ENCODE data around the gene SLC35D2.
"Not testable (repeated sequence)": the region's sequence is repeated elsewhere in the genome, so short reads cannot be mapped to it uniquely, and the experiment has no call there.

Gene SLC35D2

DNA sequence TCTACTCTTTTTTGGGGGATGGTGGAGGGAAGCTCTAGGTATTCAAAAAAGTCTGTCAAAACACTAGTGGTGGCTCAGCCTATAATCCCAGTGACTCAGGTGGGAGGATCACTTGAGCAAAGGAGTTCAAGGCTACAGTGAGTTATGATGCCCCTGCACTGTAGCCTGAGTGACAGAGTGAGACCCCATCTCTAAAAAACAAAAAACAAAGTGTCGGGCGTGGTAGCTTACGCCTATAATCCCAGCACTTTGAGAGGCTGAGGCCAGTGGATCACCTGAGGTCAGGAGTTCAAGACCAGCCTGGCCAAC lies 15.8 kb upstream of the SLC35D2 start:
- no peak for DNase-seq

DNA sequence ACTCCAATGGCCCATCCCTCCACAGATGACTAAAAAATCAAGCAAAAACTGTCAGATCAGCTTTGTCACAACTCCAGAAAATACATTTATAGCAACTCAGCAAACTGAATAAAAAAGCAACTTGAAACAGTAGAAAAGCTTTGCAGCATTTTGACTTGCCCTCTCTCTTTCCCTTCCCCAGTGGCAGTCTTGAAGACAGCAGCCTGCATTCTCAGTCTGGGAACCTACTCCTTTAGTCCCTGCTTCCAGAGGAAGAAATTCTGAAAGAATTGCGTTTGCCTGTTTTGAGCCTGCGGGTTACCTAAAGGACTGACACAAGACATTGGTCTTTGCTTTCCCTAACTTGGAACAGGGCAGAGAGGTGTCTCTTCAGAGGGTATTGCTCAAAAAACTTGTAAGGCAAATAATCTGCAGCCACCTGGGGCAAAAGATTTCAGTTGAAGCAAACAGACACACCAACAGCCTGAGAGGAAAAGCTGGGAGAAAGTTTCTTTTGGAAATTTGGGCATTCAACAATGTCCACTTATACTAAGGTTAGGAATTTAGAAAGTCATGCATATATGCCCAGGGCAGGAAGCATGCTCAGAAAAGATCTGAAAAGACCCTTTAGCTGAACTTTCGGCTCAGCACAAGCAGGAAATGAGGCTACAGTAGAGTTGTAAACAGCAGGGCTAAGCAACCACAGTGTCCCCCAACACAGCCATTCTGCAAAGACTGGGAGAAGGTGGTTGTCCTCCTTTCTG lies 15.2 kb upstream of the SLC35D2 start:
- no peak for DNase-seq

DNA sequence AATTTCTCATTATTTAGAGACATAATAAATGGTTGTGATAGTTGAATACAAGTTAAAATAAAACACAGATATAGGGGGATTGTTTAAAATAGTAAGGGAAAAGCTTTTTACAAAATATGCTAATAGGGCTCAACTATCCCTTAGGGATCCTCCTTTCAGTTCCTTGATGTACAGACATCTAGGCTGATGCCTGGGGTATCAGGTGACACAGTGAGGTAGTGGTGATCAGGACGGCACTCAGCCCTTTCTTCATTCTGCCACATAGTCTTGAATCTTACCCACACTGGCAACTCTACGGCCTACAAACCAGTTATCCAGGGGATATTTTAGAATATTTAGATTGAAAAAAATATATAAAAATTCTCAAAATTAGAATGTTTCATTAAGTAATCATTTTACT lies 12.5 kb upstream of the SLC35D2 start:
- DNase-seq: no peak

DNA sequence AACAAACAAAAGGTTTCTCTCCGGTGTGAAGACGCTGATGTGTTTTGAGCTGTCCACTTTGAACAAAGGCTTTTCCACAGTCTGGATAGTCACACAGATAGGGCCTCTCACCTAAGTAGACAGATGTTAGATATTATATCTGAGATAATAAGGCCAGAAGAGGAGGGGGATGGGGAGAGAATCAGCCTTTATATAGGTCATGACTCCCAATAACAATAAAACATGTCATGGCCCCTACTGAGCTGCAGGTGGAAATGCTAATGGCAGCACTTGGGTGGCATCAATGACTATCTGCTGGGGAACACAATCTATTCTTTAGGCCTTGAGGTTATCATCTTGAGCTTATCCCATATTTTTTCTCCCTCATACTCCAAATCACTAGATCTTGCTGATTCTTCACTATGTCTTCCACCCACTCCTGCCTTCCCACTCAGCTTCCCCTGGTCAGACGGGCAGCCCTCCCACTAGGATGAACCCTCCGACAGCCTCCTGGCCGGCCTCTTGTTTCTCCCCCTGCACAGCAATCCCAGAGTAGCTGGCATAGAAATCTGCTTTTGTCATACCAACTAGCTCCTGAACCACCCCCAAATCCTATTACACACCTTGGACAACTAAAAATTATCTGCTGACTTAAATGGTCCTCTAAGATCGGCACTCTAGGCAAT lies 11.5 kb upstream of the SLC35D2 start:
- no peak for DNase-seq

DNA sequence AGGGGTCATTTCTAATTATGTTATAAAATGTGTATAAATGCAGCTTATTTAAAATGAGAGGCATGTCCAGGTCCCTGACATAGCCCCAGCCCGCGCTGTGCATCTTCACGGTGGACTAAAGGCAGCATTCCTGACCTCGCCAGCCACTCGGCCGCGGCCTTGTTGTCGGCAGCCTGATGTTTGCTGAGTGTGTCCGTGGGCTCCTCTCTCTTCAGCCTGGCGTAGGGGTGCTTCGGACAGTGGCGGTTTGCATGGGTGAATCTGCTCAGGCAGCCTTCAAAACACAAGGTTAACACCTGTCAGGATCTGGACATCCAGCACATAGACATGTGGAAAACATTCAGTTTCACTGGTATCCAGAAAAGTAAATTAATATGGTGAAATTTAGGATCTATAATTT lies 8.8 kb upstream of the SLC35D2 start:
- DNase-seq: no peak

- DNase-seq: no peak
Observed at GRCh38 chr9:96391021-96391765, 7.7 kb upstream of the SLC35D2 start.

DNA sequence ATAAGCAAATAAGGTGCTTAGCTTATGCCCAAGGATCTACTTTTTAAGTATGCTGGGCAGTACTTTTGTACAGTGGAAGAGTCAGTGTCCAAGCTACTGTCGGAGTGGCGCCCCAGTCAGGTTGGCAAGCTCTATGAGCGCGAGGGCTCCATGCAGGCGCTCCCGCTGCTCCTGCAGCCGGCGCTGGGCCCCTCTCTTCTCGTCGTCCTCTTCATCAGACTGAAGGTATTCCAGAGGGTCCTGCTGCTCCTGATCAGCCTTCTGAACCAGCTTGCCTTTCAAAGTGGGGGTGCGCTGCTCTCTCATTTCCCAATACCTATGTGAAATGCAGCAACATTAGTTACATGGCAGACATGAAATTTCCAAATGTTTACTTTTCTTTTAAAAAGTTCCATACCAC lies 4.6 kb upstream of the SLC35D2 start:
- DNase-seq: no peak

GRCh38 chr9:96386157-96386556 lies 2.6 kb upstream of the SLC35D2 start:
- DNase-seq: no peak

GRCh38 chr9:96382839-96383164 lies 709 bp downstream of the SLC35D2 start:
- no peak for DNase-seq

DNA sequence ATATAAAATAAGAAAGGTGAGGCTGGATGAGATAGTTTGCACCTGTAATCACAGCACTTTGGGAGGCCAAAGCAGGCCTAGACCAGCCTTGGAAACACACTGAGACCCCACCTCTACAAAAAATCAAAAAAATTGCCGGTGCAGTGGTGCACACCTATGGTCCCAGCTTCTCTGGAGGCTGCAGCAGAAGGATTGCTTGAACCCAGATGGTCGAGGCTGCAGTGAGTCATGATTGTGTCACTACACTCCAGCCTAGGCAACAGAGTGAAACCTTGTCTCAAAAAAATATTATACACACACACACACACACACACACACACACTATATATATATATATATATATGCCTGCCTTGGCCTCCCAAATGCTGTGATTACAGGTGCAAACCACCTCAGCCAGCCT lies 1.3 kb downstream of the SLC35D2 start:
- DNase-seq: no peak

DNA sequence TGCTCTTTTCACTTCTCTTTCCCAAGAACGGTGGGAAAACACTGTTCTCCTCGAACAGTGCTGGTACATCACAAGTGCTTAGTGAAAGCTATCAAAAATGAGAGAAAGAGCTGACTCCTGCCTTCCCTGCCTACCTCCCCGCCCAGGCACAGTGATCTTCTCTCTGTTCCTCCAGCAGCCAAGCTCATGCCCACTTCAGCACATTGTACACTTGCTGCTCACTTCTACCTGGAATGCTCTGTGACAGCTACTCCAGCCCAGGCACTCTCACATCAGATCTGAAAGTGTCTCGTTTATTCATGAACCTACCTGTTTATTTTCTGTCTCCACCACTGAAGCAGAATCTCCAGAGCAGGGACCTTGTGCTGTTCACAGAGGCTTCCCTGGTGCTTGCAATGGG lies 1.8 kb downstream of the SLC35D2 start:
- no peak for DNase-seq

GRCh38 chr9:96381125-96381524 lies 2.4 kb downstream of the SLC35D2 start:
- DNase-seq: no peak

GRCh38 chr9:96379461-96379860 lies 4.0 kb downstream of the SLC35D2 start:
- no peak for DNase-seq

GRCh38 chr9:96378187-96378586 lies 5.3 kb downstream of the SLC35D2 start:
- DNase-seq: no peak

GRCh38 chr9:96376891-96377874 lies 6.3 kb downstream of the SLC35D2 start:
- DNase-seq: no peak

DNA sequence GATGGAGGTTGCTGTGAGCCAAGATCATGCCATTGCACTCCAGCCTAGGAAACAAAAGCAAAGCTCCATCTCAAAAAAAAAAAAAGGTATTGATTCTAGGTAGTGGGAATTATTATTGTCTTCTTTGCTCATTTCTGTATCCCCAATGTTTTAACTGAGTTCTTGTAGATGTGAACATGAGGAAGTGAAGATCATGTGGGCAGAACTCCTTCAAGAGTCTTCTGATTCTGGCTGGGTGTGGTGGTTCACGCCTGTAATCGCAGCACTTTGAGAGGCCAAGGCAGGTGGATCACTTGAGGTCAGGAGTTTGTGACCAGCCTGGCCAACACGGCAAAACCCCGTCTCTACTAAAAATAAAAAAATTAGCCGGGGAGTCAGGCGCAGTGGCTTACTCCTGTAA lies 8.0 kb downstream of the SLC35D2 start:
- DNase-seq: not testable (repeated sequence)

DNA sequence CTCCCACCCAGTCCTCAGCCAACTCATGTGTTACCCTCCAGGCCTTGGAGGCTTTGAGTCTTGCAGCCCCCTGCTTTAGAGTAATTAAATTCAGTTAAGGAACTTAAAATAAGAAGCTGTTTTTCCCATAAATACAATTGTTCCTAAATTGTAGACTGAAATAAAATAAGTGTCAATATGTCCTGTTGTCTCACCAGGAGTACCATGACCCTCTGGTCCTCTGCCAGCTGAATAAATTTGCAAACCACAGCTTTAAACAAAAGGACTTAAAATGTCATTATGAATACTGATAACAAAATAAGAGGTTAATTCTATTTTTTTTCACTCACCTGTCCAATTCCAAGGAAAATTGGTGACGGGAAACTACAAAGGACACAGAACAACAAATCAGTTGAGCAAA lies 15.6 kb downstream of the SLC35D2 start:
- DNase-seq: no peak

- DNase-seq: no peak
Observed at GRCh38 chr9:96363175-96363967, 20.1 kb downstream of the SLC35D2 start.

GRCh38 chr9:96362119-96362518 lies 21.4 kb downstream of the SLC35D2 start:
- DNase-seq: not testable (repeated sequence)

DNA sequence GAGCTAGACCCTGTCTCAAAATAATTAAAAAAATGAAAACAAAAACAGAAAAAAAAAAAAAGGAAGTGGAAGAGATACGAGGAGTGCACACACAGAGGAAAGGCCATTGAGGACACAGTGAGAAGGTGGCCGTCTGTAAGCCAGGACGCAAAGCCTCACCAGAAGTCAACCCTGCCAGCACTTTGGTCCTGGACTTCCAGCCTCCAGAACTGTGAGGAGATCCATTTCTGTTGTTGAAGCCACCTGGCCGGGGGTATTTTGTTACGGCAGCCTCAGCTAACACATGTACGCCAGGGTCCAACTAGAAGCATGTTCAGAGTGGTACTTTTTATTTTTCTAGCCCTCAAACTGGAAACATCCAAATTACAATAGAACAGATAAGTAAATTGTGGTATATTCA lies 21.8 kb downstream of the SLC35D2 start:
- DNase-seq: no peak

DNA sequence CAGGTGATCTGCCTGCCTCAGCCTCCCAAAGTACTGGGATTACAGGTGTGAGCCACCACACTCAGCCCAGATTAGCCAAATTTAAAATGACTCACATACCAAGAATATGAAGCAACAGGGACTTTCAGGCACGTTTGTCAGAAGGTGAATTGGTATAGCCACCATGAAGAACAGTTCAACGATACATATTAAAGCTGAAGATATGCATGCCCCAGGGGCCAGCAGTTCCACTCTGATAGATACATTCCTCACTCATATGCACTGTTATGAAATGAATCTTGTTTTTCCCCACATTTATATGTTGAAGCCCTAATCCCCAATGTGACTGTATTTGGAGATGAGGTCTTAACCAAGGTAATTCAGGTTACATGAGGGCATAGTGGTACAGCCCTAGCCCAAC lies 22.5 kb downstream of the SLC35D2 start:
- DNase-seq: no peak

GRCh38 chr9:96360523-96360922 lies 23.0 kb downstream of the SLC35D2 start:
- not testable (repeated sequence) for DNase-seq

Data from DMS 273 treated with DMSO at 0.1 percent for 48 hours (cell line).